K562 (cell line): ENCODE measurements around the gene MS4A6E. TPM values are rescaled to one million over a fixed set of nuclear protein-coding genes. Genes with fewer than 3 reads are reported as not detected.
A peak's percentile ranks its signal among the peaks of the same experiment; 100 is the strongest.

Experiments used
- ATAC-seq: fragments of 200-7000 bp; cut with Tn5 transposase; 3 replicates; pipeline ENCODE4 v1.9.1; 2020; ENCODE audit warnings: moderate library complexity
- BruUV-seq: library from RNA; stranded (reverse); fragments of 400-500 nt; replicated peaks from 2 replicates; lab custom pipeline; 2021; lab: Mats Ljungman, UMichigan
- CTCF ChIA-PET: fragments of 300-600 bp; formaldehyde crosslinking; extraction: SDS; loops from one replicate; lab custom pipeline; 2021; ENCODE audit warnings: low intra/inter-chr PET ratio; lab: Yijun Ruan, JAX
- POLR2A ChIA-PET: fragments of 300-600, 350-650 bp; sonication (Branson Sonifier 250); formaldehyde crosslinking; extraction: SDS; loops from one replicate; lab custom pipeline; 2021; ENCODE audit warnings: antibody characterized with exemption, inconsistent platforms; lab: Yijun Ruan, JAX
- DNase-seq, 4 experiments: peaks; one replicate each; pipeline versions ENCODE4 v3.0.0 to v3.0.0-alpha.2; 2011 to 2018; ENCODE audit warnings: low spot score in 3 of 4, mixed read lengths in 3 of 4; ENCODE audit errors: extremely low read depth in 1 of 4
- FAIRE-seq: peaks from 2 replicates; lab custom pipeline; 2011; peaks lifted over from hg19 to GRCh38; lab: Jason Lieb, UNC
- H2AFZ ChIP-seq: 2 replicates; pipeline ENCODE4 v1.6.0; 2011; ENCODE audit warnings: low read depth, low read length, control low read depth, inconsistent platforms
- H3K27ac ChIP-seq: fragments of 200-600 bp; 3 replicates; pipeline ENCODE4 v1.8.0; 2011; ENCODE audit warnings: low read depth, mild to moderate bottlenecking, control low read depth, inconsistent platforms, low read length, moderate library complexity, mixed read lengths; ENCODE audit errors: extremely low read depth
- H3K27me3 ChIP-seq, 2 experiments: fragments of 300-600 bp in 1 of 2; 2 replicates in 1 of 2; 3 replicates in 1 of 2; pipeline versions ENCODE4 v1.6.0 to v1.8.0; 2011; ENCODE audit warnings: inconsistent platforms in 2 of 2, low read length in 2 of 2, mild to moderate bottlenecking in 1 of 2, mixed read lengths in 1 of 2, moderate library complexity in 1 of 2; ENCODE audit not compliant: control insufficient read depth in 2 of 2, insufficient read depth in 2 of 2
- H3K36me3 ChIP-seq: fragments of 300-600 bp; 3 replicates; pipeline ENCODE4 v1.8.0; 2011; ENCODE audit warnings: mild to moderate bottlenecking, low read length, inconsistent platforms; ENCODE audit not compliant: control insufficient read depth, insufficient read depth
- H3K4me1 ChIP-seq, 2 experiments: fragments of 200-600 bp in 1 of 2; replicated peaks in 1 of 2; 2 replicates in 1 of 2; 3 replicates in 1 of 2; pipeline versions ENCODE4 v1.5.1 to v1.8.0; 2011; ENCODE audit warnings: inconsistent platforms in 2 of 2, low read length in 2 of 2, mild to moderate bottlenecking in 1 of 2, mixed read lengths in 1 of 2, moderate library complexity in 1 of 2; ENCODE audit not compliant: control insufficient read depth in 2 of 2, insufficient read depth in 2 of 2
- H3K4me2 ChIP-seq: 2 replicates; pipeline ENCODE4 v1.6.1; 2011; ENCODE audit warnings: low read length, control low read depth, inconsistent platforms, mixed read lengths; ENCODE audit not compliant: insufficient read depth
- H3K4me3 ChIP-seq: fragments of 200-600 bp; sonication (generic), shearing (Covaris generic); 2 replicates; pipeline ENCODE4 v1.5.1; 2016; ENCODE audit warnings: control low read depth, inconsistent platforms
- H3K79me2 ChIP-seq: fragments of 200-600 bp; 3 replicates; pipeline ENCODE4 v1.8.0; 2011; ENCODE audit warnings: low read length, inconsistent platforms; ENCODE audit not compliant: control insufficient read depth, insufficient read depth
- H3K9ac ChIP-seq, 2 experiments: 2 replicates each; pipeline versions ENCODE4 v1.6.0 to v1.6.1; 2011; ENCODE audit warnings: low read depth in 2 of 2, low read length in 2 of 2, control low read depth in 1 of 2, inconsistent platforms in 1 of 2, mild to moderate bottlenecking in 1 of 2, mixed read lengths in 1 of 2; ENCODE audit not compliant: insufficient read depth in 1 of 2
- H3K9me1 ChIP-seq: one replicate; pipeline ENCODE4 v1.6.0; 2011; ENCODE audit warnings: inconsistent platforms, mild to moderate bottlenecking, low read length, moderate library complexity; ENCODE audit not compliant: control insufficient read depth, insufficient read depth
- H3K9me3 ChIP-seq: replicated peaks from 2 replicates; pipeline ENCODE4 v1.5.1; 2011; ENCODE audit warnings: low read depth, low read length, inconsistent platforms; ENCODE audit not compliant: control insufficient read depth, insufficient read depth
- H4K20me1 ChIP-seq: replicated peaks from 2 replicates; pipeline ENCODE4 v1.6.1; 2011; ENCODE audit warnings: low read length, inconsistent platforms, mixed read lengths; ENCODE audit not compliant: control insufficient read depth, insufficient read depth
- FOSL1 ChIP-seq: fragments of 200-800 bp; sonication (Bioruptor generic); conservative IDR thresholded peaks from 2 replicates; pipeline ENCODE4 v1.6.1; 2016; ENCODE audit warnings: missing genetic modification characterization, missing compliant biosample characterization
- KDM5B ChIP-seq: fragments of 200-600 bp; sonication (generic); IDR thresholded peaks from 2 replicates; pipeline ENCODE4 v1.6.1; 2012; ENCODE audit warnings: low read depth, mild to moderate bottlenecking, moderate library complexity, low read length, control low read depth, inconsistent platforms; ENCODE audit not compliant: insufficient replicate concordance
- NFXL1 ChIP-seq: fragments of 450-650 bp; formaldehyde crosslinking; IDR thresholded peaks from 2 replicates; pipeline ENCODE4 v1.4.0; 2021; ENCODE audit warnings: mild to moderate bottlenecking
- SRSF9 ChIP-seq: fragments of 200-400 bp; formaldehyde crosslinking; IDR thresholded peaks from 2 replicates; pipeline ENCODE4 v1.6.1; 2017; ENCODE audit warnings: low read depth, low read length, borderline replicate concordance
- TFAM ChIP-seq: fragments of 250-450 bp; sonication (Bioruptor Pico); conservative IDR thresholded peaks from 2 replicates; pipeline ENCODE4 v1.5.0; 2021; ENCODE audit warnings: mild to moderate bottlenecking, moderate library complexity
- ZNF263 ChIP-seq: sonication (generic); formaldehyde crosslinking; IDR thresholded peaks from 2 replicates; pipeline ENCODE4 v1.8.0; 2022; ENCODE audit warnings: mild to moderate bottlenecking, missing genetic modification reagents, borderline replicate concordance
- ZNF699 ChIP-seq: fragments of 250-450 bp; sonication (Bioruptor Pico); IDR thresholded peaks from 2 replicates; pipeline ENCODE4 v1.8.0; 2021; ENCODE audit warnings: mild to moderate bottlenecking, moderate library complexity; ENCODE audit not compliant: insufficient replicate concordance
- WGBS: fragments of 100-300 bp; shearing (Covaris generic); methylation state at CpG from one replicate; pipeline ENCODE4 v1.1.6; 2016; ENCODE audit warnings: low coverage, mixed read lengths; ENCODE audit not compliant: insufficient coverage; ENCODE audit errors: missing lambda C conversion rate; 5-methylcytosine and 5-hydroxymethylcytosine counted together
- in situ Hi-C: fragments of 300-500 bp; cut with MboI; formaldehyde crosslinking; loops from 4 replicates; pipeline ENCODE4 v1.15.0; 2018; ENCODE audit warnings: inconsistent platforms, mixed read lengths
- intact Hi-C: fragments of 100-400 bp; cut with micrococcal nuclease; formaldehyde crosslinking; loops from 2 replicates; pipeline ENCODE4 v1.14.2; 2022
- polyA plus RNA-seq, 8 experiments: library from polyadenylated mRNA; depleted of rRNA in 4 of 8; stranded (reverse) in 5 of 8; unstranded in 3 of 8; fragments of >200 nt; fragmentation: Nextera tagmentation in 2 of 8; fragmentation: Illumina TruSeq in 1 of 8; extraction: Ambion mirVana in 2 of 8; extraction: Trizol in 1 of 8; gene quantifications; 2 replicates each; pipeline versions ENCODE4 v1.2.1 to v1.2.3, GENCODE V29; 2011 to 2014; ENCODE audit warnings: inconsistent platforms in 1 of 8, missing spikeins in 1 of 8
- total RNA-seq, 7 experiments: library from RNA; depleted of rRNA in 6 of 7; stranded (reverse); fragments of >200 nt in 6 of 7; fragmentation: Illumina TruSeq in 2 of 7; extraction: Trizol in 2 of 7; gene quantifications; 2 replicates each; pipeline versions ENCODE4 v1.2.1 to v1.2.3, GENCODE V29; 2011 to 2021; ENCODE audit warnings: low replicate concordance in 1 of 7
- TF ChIP-seq, protein P1 (sequence below), 2 experiments: IDR thresholded peaks in 1 of 2; conservative IDR thresholded peaks in 1 of 2; 2 replicates each; pipeline ENCODE4 v1.6.1; 2016; ENCODE audit warnings: low read depth in 2 of 2, mild to moderate bottlenecking in 1 of 2, missing compliant biosample characterization in 1 of 2, missing genetic modification characterization in 1 of 2, moderate library complexity in 1 of 2
- TF ChIP-seq, protein P2 (sequence below): sonication (generic); formaldehyde crosslinking; IDR thresholded peaks from 2 replicates; pipeline ENCODE4 v1.8.1; 2023; ENCODE audit warnings: mild to moderate bottlenecking, missing genetic modification reagents

The MS4A6E gene
- total and polyA plus RNA-seq, 9 of the 15 experiments (the other 6 are each of a cell fraction or from before 2014, with no cell fraction given): 0.13 to 0.15 TPM; not detected in 7

DNA sequence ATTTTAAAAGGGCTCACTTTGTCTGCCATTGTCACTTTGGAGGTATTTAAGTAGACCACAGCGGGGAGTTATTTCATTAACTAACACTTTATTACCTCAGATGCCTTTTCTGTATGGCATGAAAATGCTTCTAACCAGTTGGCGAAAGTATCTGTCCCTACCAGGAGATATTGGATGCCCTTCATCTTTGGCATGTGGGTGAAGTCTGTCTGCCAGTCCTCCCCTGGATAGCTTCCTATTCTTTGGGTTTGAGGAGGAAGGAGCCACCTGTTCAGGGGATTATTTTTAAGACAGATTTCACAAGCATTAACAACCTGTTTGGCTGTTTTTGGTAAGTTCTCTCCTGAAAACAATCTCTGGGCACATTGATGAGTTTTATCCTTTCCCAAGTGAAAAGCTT is 17.1 kb downstream of the MS4A6E start:
- FAIRE-seq (no peak), DNase-seq (no peak), ATAC-seq (no peak)
- Histone ChIP-seq H3K79me2 (no peaks in the 10 kb centered on the region), H3K9me3 (no peaks in the 10 kb centered on the region), H3K36me3 (no peaks in the 10 kb centered on the region), H4K20me1 (no peaks in the 10 kb centered on the region), H3K4me2 (no peak overlapping the region), H3K4me3 (no peak overlapping the region), H3K9ac (no peak overlapping the region), H3K27ac (no peak overlapping the region), H3K4me1 (no peaks in the 10 kb centered on the region), H3K27me3 (no peaks in the 10 kb centered on the region), H2AFZ (no peak overlapping the region), H3K9me1 (no peaks in the 10 kb centered on the region)
- 0% methylated on average over 2 of the region's 2 CpGs for WGBS
- in situ Hi-C loops: no loop called here
- POLR2A ChIA-PET: interaction anchor here (0.7 kb wide), 1 partner anchor 836 kb away, joined by 4 read pairs; no protein-coding TSS in a partner anchor
- no TSS peak for BruUV-seq
- CTCF ChIA-PET: no interaction called here
- intact Hi-C loops: loop anchor here (5.0 kb wide), 1 partner anchor 77 kb away; no protein-coding TSS in a partner anchor
- TF ChIP-seq TFAM (CRISPR knock-in tag): no peak

DNA sequence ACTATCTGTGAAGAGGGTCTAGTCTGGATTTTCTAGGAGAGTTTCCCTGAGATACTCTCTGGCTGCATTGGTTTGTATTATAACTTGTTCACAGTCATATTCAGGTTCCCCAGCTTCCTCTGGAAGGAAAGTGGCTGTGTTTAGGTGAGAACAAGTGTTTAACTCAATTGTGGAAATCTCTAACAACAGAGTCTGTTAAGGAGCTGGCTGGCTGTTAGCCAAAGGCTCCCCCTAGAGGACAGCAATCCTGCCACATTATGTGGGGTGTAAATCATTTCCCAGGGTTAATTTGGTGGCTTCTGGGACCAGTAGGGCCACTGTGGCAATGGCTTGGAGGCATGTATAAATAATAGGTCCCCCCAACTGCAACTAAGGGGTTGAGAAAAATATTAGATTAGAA is 18.4 kb downstream of the MS4A6E start:
- ChIA-PET POLR2A (interaction anchor here (0.6 kb wide), 2 partner anchors 13 to 677 kb away, joined by 3 read pairs; partner anchors contain the start of gene PATL1), CTCF (no interaction called here)
- DNase-seq: peak in 2 of 4 experiments; percentile 18 to 52
- no peak overlapping the region for H2AFZ ChIP-seq
- H3K9me1 ChIP-seq: no peaks in the 10 kb centered on the region
- in situ Hi-C loops: no loop called here
- ATAC-seq: peak; percentile 83
- no peaks in the 10 kb centered on the region for H3K9me3 ChIP-seq
- no peaks in the 10 kb centered on the region for H3K79me2 ChIP-seq
- no peaks in the 10 kb centered on the region for H3K27me3 ChIP-seq
- BruUV-seq: no TSS peak
- H3K9ac ChIP-seq: no peak overlapping the region
- peak; percentile 57 for FAIRE-seq
- H3K4me1 ChIP-seq: no peaks in the 10 kb centered on the region
- intact Hi-C loops: no loop called here
- no peaks in the 10 kb centered on the region for H3K36me3 ChIP-seq
- no peak overlapping the region for H3K4me3 ChIP-seq
- H3K4me2 ChIP-seq: no peak overlapping the region
- no peaks in the 10 kb centered on the region for H4K20me1 ChIP-seq
- H3K27ac ChIP-seq: no peak overlapping the region
- TF ChIP-seq ZNF263 (CRISPR knock-in tag) (no peak), FOSL1 (no peak), SRSF9 (no peak), KDM5B (no peak), NFXL1 (CRISPR knock-in tag) (no peak), ZNF699 (CRISPR knock-in tag) (no peak)
- TF ChIP-seq, protein P1, sequence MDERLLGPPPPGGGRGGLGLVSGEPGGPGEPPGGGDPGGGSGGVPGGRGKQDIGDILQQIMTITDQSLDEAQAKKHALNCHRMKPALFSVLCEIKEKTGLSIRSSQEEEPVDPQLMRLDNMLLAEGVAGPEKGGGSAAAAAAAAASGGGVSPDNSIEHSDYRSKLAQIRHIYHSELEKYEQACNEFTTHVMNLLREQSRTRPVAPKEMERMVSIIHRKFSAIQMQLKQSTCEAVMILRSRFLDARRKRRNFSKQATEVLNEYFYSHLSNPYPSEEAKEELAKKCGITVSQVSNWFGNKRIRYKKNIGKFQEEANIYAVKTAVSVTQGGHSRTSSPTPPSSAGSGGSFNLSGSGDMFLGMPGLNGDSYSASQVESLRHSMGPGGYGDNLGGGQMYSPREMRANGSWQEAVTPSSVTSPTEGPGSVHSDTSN (CRISPR knock-in tag; IDR thresholded peaks at IDR 0.05; ENCODE audit: low read depth): no peak
- TF ChIP-seq, protein P1 (tag; conservative IDR thresholded peaks at IDR 0.05; ENCODE audit: low read depth): peak; percentile 68
- TF ChIP-seq, protein P2, sequence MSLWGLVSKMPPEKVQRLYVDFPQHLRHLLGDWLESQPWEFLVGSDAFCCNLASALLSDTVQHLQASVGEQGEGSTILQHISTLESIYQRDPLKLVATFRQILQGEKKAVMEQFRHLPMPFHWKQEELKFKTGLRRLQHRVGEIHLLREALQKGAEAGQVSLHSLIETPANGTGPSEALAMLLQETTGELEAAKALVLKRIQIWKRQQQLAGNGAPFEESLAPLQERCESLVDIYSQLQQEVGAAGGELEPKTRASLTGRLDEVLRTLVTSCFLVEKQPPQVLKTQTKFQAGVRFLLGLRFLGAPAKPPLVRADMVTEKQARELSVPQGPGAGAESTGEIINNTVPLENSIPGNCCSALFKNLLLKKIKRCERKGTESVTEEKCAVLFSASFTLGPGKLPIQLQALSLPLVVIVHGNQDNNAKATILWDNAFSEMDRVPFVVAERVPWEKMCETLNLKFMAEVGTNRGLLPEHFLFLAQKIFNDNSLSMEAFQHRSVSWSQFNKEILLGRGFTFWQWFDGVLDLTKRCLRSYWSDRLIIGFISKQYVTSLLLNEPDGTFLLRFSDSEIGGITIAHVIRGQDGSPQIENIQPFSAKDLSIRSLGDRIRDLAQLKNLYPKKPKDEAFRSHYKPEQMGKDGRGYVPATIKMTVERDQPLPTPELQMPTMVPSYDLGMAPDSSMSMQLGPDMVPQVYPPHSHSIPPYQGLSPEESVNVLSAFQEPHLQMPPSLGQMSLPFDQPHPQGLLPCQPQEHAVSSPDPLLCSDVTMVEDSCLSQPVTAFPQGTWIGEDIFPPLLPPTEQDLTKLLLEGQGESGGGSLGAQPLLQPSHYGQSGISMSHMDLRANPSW: no peak
